GM19397 (cell line): ENCODE measurements around the gene SLC12A6.
A peak's percentile ranks its signal among the peaks of the same experiment; 100 is the strongest.
"Not testable (repeated sequence)": the region's sequence is repeated elsewhere in the genome, so short reads cannot be mapped to it uniquely, and the experiment has no call there.

ENCODE experiments used
- ATAC-seq: cut with Tn5 transposase; IDR thresholded peaks from one replicate; pipeline ENCODE4 v1.9.1; 2021; ENCODE audit warnings: mild to moderate bottlenecking, moderate library complexity; ENCODE audit not compliant: unreplicated experiment

Gene SLC12A6

DNA sequence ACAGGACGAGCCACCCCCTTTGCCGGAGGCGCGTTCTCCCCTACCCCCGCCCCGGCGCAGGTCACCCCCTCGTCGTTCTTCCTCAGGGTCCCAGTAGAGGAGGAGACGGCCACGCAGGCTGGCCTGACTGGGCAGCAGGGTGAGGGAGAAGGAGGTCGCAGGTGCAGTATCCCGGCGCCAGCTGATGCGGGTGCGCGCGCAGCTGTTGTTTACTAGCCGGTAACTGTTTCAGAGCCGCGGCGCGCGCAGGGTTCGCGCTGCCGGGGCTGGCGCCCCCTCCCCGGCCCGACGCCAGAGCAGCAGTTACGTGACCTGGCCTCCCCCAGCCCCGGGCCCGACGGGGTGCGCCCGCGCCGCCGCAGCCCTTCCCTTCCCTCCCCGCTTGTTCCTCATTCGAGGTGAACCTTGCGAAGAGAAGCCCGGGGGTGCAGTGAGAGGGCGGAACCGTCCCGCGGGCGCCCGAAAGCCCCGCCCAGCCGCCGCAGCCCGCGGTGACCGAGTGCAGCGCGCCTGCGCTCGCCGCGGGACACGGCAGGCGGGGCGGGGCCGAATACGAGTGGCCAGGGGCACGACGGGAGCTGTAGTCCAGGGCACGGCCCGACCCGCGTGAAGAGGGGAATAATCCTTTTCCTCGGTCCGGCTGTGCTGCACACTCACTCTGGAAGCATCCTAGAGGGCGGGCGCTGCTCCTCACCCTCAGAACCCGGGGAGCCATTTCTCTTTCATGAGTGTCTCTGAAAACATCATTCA is at the start of gene SLC12A6:
TSS of gene SLC12A6 (minus strand) at position 225 of the 750 bp plus-strand sequence. CDS start 1,101 bp downstream, outside the sequence.
- ATAC-seq, result peak; percentile 83

DNA sequence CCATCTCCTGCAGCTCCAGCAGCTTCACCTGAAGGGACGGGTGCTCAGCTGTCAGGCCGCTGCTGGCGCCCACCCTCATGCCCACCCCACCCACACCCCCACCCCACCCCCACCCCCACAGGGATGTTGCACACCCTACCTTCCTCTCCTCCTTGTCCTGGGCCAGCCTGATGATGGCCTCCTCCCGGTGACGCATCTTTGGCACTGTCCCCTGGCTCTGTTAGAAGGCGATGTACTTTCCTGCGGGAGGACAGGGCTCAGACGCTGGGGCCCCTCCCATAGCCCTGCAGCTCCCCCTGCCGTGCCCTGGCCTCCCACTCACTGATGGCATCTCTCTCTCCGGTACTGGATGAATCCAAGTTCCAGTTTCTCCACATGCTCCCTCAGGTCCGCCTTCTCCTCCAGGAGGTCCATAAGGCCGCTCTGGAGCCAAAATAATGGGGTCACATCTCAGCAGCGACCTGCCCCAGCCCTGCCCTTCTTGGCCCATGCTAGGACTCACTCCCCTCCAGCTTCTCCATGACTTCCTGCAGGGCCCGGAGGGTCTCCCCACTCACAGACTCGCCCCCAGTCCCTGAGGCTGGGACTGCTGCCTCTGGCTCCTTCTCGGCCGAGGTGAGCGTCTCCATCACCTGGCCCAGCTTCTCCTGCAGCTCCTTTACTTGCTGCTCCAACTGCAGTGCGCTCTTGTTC is 44.4 kb upstream of the SLC12A6 start:
- not testable (repeated sequence) for ATAC-seq

- ATAC-seq, result not testable (repeated sequence)
Measured at GRCh38 chr15:34380491-34380890, 42.9 kb upstream of the SLC12A6 start.

DNA sequence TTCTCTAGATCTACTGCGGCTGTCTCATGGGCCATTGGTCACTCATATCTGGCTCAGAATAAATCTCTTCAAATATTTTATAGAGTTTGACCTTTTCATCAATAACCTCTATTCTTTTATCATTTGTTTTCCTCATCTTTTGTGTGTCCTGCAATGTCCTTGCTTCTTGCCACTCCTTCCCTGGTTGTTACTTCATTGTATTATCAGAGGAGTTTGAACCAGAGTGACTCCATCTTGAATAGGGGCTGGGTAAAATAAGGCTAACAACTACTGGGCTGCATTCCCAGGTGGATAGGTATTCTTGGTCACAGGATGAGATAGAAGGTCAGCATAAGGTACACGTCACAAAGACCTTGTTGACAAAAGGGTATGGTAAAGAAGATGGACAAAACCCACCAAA is 39.3 kb upstream of the SLC12A6 start:
- ATAC-seq, result no peak

DNA sequence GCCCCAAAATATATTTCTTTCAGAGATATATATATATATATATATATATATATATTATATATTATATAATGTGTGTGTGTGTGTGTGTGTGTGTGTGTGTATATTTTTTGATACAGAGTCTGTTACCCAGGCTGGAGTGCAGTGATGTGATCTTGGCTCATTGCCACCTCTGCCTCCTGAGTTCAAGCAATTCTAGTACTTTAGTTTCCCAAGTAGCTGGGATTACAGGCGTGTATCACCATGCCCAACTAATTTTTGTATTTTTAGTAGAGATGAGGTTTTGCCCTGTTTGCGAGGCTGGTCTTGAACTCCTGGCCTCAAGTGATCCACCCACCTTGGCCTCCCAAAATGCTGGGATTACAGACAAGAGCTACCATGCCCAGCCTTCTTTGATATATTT is 38.0 kb upstream of the SLC12A6 start:
- ATAC-seq, result not testable (repeated sequence)

DNA sequence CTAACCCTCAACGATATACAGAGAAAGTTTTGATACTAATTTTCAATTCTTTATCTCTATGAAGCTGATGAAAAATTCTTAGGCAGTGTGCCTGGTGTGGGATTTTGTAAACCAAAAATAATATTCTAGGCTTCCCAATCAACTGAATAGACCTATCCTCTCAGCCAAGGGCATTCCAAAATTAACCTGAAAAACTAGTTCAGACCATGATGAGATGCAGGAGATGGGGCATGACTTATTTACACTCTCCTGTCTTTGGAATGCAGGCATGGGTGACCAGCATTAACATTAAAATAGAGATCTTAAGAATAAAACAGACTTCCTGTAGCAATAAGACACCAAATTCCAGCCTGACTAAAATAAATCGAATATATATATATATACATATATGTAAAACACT is 37.2 kb upstream of the SLC12A6 start:
- no peak for ATAC-seq

DNA sequence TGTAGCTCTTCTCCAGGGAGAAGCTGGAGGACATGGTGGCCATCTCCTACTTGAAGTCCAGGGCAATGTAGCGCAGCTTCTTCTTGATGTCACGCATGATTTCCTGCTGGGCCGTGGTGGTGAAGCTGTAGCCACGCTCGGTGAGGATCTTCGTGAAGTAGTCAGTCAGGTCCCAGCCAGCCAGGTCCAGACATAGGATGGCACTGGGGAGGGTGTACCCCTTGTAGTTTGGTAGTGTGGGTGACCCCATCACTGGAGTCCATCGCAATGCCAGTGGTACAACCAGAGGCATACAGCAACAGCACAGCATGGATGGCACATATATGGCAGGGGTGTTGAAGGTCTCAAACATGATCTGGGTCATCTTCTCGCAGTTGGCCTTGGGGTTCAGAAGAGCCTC is 36.4 kb upstream of the SLC12A6 start:
- no peak for ATAC-seq

GRCh38 chr15:34370643-34371042 is 33.1 kb upstream of the SLC12A6 start:
- ATAC-seq, result no peak

- ATAC-seq, result no peak
Measured at GRCh38 chr15:34370129-34370528, 32.5 kb upstream of the SLC12A6 start.

GRCh38 chr15:34367101-34368081 is 29.8 kb upstream of the SLC12A6 start, which contains the start of gene LPCAT4:
Gene LPCAT4 (minus strand): TSS chr15:34367196. CDS start chr15:34367100, 96 bp downstream.
- peak; percentile 84 for ATAC-seq

DNA sequence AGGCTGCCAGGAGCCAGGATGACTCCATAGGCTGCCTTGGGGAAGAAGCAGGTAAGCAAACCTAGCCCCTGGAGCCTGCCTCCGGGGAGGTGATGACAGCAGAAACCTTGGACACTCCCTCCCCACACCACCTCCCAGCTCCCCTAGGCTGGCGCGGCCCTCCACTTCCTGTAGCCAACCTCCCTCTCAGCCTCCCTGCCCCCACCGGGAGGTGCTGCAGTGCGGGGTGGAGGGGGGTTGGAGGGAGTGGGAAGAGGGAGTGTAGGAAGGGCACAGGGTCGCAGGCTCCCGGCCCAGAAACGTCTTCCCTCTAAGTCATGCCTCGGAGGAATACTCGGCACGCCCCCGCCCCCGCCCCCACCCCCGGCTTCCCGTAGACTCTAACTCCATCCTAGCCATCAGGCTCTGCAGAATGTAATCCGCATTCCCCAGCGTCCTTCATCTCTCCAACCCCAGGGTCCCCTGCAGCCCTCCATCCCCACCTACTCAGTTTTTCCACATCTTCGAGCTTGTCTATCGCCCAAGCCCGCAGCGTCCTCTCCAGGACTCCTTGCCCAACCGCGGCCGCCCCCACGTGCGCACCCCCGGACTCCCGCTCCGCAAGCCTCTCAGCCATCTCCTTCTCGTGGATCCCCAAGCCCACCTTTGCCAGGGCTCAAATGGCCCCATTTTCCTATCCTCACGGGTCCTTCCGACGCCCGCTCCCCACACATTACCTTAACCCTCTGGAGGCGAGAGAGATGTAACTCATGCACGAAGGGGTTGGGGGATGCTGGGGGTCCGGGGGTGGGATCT is 28.9 kb upstream of the SLC12A6 start:
- no peak for ATAC-seq

DNA sequence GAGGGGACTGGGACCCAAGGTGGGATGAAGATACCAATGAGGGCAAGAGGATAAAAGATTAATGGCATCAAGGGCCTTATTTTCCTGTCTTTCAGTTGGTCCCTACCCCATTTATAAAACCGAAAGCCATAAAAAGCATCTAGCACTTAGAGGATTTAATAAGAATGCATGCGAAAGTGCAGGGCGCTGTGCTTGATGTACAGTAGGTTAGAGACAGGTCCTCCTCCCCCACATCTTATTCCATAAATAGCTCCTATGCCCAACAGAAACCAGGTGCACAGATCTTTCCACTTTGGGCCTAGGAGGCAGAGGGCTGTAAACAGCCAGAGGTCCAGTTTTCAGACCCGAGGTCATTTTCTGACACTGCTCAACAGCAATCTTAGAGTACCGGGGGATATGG is 28.3 kb upstream of the SLC12A6 start:
- no peak for ATAC-seq

DNA sequence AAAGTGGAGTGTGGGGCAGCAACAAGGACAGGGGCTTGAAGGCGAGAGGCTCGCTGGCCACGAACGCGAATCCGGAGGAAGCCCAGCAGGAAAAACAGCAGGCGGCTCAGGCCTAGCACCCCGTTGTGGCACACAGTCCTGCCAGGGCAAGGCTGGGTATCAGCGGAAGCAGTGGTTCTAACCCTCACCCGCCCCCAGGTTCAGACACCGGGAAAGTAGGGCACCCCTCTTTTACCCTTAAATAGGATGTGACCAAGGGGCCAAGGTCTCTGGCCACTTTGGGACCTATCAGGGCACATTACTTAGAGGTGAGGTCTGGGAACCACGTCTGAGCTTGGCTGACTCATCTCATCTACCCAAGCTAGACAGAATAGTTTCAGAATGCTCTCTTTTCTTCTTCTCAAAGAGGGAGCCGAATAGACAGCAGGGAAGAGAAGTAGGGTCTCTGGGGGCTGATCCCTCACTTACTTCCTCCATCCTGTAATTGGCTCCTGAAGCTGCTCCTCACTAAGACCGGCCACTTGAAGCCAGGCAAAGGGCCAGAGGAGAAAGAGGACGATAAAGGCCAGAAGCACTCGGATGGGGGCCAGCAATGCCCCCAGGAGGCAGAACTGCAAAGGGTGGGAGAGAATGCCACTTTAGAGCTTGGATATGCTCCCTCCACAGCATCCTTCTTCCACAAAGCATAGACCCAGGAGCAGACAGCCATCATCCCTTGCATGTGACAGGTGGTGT is 27.7 kb upstream of the SLC12A6 start:
- no peak for ATAC-seq

GRCh38 chr15:34364041-34364440 is 26.5 kb upstream of the SLC12A6 start:
- no peak for ATAC-seq

DNA sequence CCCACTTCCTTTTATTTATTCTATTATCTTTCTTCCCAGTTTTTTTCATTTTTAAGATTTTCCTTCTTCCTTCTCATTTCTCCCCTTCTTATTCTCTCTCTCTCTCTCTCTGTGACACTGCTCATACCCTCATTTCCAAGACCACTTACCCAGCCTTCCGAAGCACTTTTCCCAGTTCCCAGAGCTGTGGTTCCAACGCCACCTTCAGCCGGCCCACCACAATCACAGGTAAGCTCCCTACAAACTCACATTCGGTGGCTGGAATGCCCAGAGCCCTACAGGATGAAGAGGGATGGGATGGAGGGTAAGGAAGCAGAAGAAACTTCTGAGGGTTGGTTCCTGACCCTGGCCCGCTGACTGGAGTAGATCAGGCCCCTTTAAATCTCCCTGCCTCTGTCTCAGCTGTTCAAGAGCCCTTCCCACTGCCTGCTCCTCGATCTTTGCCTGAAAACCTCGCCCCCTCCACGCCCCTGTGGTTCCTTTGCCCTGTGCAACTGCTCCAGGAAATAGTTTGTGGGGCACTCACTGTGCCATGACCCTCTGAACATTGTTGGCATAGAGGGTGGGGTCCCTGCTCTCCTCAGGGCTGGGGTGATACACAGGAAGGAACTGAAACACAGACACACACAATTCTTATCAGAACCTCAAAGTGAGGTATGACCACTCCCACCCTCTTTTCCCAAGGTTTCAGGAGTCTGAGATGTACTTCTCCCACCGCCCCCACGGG is 24.6 kb upstream of the SLC12A6 start:
- no peak for ATAC-seq

- no peak for ATAC-seq
Measured at GRCh38 chr15:34361278-34361677, 23.7 kb upstream of the SLC12A6 start.

DNA sequence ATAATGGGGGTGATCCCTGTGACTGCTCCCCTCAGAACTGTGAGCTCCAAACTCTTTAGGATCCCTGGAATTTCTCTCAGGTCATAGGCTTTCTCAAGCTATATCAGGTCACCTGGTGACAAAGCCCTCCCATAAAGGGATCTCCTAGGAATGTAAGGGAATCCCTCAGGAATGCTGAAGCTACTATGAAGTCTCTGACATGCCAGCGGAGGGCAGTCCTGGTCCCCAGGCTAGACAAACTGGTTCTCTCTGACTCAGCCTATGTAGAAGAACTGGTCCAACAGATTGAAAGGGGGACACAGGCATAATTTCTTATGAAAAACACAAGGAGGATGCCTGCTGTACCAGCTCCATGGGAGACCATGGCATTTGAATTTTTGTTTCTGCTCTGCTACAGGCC is 22.7 kb upstream of the SLC12A6 start:
- ATAC-seq, result no peak

- ATAC-seq, result no peak
Measured at GRCh38 chr15:34359416-34359815, 21.8 kb upstream of the SLC12A6 start.

- ATAC-seq, result no peak
Measured at GRCh38 chr15:34358948-34359347, 21.4 kb upstream of the SLC12A6 start.
